Effector CD4-positive, alpha-beta T cell (primary cell): ENCODE measurements around the gene HIVEP3.

Experiments
- DNase-seq: peaks from one replicate; pipeline ENCODE4 v3.0.0-alpha.2; 2020

Gene HIVEP3

DNA sequence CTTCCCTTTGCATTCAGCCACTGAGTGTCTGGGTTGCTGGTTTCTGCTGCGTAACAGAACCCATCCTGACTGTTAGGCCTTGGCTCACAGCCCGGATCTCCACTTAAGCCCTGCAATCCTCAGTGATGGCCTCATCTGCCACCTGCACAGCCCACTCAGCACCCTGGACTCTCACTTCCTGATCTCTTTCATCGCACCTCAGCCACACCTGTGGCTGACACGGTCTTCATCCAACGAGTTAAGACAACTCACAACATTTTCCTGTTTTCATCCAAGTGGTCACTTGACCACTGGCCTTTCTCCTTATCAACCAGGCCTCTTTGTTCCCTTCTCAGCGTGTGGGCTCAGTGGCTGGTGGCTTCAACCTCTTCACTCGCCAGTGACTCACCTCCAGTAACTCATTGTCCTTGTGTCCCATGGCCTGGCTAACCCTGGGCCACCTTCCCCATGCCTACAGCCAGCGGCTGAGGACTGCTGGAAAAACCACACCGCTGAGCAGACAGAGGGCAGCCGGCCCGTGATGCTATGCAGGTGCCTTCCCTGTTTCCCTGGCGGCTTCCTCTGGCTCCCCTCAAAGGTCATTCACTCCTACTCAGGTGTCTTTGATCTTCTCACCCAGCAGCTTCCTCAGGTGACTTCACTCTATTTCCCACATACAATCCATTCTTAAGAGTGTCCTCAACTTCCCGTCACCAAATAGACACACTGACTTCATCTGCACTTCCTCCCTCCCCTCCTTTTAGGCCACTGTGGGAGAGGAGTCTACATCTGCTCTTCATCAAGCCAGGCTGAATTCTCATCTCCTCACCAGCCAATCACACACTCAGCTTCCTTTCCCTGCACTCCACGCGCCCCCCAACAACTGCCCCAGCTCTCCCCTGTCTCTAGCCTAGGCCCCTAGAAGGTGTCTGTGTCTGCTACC is 414.3 kb downstream of the HIVEP3 start:
- DNase-seq = no peak

DNA sequence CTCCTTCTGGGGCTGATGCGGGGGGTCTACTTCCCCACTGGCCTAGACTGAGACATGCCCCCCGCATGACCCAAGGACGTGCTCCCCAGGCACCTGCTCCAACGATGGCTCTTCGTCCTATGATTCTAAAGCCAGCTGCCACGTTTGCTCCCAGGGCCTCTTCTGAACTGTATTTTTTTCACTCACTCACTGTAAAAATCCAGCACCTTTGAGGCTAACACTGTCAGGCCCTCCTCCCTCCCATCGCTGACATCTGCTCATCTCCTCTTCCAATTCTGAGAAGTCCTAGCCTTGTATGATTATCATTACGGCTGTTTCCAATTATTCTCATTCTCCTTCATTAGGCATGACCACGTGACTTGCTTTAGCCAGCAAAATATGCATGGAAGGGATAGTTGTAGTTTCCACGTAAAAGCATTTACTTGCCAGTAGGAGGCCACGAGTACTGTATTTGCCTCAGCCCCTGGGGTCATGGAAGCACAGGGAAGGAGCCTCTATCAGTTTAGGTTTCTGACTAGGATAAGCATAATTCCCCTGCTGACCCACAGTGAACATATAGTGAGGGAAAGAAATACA is 415.1 kb downstream of the HIVEP3 start:
- DNase-seq = no peak

DNA sequence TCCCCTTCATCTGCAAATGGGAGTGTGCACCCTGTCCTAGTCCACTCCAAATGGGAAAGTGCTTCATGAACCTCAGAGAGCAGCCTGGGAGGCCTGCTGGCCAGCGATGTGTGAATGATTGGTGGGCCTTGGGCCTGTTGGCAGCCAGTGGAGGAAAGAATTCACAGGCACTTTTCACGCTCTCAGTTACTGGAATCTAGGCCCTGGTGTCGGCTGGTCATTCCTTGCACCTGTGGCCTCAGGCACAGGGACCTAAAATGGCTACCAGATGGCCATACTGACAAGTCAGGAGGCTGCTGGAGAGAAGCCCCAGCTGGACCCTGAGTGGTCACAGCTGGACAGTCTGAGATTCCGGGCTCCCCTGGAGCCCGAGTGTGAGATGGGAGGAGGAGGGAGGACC is 415.8 kb downstream of the HIVEP3 start:
- DNase-seq = no peak

DNA sequence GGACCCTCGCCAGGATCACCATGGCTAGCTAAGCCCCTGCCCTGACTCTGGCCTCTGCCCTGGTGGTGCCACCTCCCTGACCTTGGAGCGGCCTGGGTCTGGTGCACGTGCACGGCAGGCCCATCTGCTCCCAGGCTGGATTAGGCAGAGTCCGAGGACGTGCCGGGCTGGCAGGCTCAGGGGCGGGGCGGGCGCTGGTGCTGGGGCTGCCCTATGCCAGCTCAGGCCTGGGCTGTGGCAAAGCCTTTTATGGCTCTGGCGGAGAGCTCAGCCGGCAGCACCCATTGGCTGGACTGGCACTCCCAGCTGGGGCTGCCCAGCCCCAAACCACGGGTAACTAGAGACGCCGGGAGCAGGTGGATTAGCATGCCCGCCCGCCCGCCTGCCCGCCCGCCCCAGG is 417.1 kb downstream of the HIVEP3 start:
- DNase-seq = no peak

DNA sequence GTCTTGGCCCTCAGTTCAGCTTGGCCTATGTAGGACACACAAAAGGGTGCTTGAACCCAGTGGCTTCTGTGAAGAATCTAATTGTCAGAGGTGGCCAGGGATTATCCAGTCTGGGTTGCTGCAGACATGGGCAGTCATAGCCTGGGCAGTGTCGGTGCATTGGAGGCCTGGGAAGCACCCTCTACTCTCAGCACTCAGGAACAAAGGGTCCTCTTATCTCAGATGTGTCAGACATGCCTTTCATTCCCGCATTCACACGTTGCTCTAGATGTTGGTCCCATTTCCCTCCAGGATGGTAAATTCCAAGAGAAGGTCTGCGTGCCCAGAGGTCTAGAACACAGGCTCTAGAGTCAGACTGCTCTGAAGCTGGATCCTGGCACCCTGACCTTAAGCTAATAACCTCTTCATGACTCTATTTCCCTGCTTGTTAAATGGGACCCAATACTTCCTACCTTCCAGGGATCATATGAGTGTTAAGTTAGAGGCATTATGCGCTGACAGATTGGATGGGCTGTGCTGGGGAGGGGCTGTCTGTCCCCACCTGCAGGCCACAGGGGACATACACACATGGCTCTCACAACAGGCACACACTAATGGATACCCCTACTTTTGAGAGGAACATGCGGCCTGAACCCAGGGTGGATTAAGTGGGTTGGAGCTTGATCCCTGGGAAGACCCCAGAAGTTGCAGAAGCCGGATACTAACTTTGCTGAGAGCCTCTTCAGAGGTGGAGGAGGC is 417.8 kb downstream of the HIVEP3 start:
- no peak for DNase-seq

DNA sequence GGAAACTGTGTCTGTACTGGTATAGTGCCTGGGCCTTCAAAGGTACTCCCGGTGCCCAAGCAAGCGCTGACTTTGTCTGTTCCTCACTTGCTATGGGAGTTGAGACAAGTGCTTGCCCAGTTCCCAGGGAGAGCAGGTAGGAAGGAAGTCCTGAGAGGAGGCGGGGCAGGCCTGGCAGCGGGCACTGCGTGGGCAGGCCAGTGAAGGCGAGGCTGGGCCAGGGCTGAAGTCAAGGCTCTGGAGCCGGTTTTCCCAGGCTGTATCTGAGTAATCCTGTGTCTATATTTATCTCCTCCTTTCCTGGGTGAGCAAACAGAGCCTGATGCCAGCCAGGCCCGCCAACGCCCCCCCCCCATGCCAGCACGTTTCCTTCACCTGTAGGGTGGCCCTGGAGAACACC is 418.3 kb downstream of the HIVEP3 start:
- no peak for DNase-seq

DNA sequence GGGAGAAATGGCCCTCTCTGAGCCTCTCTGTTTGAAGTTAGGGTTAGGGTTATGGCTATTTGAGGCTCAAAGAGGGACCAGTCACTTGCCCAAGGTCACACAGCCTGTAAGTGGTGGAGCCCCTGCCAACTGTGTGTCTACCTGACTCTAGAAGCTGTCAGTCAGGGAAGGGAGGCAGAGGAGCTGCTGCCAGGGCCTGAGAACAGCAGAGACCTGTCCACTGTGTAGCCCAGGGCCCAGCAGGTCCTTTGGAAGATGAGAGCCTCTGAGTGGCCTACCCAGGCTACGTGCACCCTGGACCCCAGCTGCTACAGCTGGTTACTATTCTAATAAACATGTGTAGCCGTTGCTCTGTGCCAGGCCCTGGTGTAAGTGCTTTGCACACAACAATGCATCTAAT is 419.1 kb downstream of the HIVEP3 start:
- DNase-seq = no peak

DNA sequence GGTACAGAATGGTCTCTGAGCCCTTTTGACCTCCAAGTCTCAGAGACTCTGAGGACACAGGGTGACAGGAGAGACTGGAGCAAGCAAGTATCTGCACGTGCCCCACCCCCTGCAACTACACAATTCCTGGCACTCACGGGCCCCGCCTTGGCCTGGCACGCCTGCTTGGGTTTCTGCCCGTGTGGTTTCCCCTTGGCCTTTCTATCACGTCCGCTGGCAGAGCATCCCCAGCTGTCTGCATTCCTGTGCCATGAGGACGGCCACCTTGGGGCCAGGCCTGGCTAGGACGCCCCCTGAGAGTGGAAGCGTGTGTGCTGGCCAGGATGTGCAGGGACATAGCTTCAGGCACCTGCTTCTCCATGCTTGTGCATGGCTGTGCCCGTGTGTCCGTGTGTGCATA is 419.9 kb downstream of the HIVEP3 start:
- DNase-seq = no peak

DNA sequence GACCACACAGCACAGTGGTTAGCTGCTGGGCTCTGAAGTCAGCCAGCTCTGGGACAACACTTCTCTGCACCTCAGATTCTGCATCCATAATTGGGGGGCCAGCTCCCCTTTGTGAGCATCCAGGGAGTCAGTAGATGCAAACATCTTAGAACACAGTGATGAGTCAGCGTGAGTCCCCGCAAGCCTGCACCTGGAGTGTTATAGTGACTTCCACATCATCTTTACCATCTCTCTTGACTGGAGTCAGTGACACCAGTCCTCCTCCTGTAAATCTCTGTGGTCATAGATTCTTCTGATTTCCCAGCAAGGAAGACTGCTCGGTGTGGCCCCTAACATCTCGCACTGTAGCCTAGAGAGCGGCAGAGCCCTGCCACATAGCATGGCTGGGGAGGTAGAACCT is 420.3 kb downstream of the HIVEP3 start:
- no peak for DNase-seq

DNA sequence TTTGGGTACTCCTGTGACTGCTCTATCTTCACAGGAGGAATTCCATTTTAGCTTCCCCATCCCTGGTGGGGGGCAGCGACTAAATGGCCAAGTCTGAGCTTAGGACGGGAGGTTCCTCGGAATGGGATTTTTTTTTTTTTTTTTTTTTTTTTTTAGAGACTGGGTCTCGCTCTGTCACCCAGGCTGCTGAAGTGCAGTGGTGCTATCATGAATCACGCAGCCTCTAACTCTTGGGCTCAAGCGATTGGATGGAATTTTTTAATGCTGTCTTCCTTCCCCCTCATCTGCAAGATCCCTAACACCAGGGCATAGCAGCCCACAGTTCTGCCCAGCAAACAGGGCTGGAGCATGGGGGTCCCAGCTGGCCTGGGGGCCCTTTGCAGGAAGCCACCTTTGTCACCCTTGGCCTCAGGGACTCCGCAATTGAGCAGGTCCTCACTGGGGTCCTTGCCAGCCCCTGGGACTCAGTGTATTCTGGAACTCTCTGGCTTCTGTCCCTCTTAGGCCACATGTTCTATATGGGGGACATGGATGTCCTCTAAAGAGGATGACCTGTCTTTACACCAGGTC is 421.2 kb downstream of the HIVEP3 start:
- no peak for DNase-seq

DNA sequence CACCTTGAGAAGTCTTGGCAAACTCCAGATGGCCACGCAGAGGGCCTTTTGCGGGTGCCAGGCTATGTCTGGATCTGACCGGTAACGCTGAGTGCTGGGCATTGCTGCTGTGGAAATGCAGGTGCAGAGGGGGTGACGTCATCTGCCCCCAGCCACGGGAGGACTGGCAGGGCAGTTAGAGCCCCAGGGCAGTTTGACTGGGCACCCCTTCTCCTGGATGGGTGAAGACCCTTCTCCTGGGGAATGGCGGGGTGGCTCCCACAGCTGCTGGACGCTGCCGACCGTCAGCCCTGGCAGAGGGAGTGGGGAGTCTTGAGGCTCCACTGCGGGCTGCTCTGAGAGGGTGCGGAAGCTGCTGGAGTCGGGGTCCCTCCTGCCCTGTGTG is 421.7 kb downstream of the HIVEP3 start:
- DNase-seq = no peak

DNA sequence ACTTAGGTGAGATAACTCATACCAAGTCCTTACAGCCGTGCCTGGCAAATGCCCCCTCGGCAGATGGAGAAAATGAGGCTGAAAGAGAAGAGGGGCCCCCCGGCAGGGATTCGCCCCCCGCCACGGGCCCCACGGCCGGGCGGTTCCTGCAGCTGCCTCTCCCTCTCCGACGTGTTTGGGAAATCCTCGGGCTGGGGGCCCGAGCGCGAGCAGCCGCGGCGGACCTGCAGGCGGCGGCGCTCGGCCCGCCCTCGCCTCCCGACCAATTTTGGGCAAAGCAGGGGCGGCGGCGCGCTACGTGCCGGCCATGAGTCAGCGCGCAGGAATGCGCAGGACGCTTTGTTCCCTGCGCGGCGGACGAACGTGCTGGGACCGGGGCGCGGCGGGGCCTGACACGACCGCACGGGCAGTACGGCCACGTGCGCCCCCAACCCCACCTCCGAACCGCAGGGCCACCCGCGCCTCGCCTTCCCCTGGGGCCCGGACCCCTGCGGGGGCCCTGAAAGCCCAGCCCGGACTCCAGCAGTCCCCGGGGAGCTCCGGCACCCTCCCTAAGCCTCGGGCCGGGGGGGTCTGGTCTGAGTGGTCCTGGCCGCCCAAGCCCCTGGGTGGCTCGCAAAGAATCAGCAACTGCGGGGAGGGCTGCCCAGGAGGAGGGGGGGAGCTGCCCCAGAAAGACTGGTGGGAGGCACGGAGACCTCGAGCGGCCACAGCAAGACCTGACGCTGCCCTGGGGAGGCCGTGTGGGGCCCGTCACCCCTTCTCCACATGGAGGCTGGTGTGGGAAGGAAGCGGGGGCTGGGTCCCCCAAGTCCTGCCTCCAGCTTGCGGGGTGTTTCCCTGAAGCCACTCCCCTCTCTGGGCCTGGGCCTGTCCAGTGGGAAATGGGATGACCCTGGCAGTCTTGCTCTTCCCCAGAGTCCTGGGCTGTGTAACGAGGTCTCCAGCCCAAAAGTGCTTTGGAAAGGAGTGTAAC is 422.4 kb downstream of the HIVEP3 start:
- DNase-seq = no peak

DNA sequence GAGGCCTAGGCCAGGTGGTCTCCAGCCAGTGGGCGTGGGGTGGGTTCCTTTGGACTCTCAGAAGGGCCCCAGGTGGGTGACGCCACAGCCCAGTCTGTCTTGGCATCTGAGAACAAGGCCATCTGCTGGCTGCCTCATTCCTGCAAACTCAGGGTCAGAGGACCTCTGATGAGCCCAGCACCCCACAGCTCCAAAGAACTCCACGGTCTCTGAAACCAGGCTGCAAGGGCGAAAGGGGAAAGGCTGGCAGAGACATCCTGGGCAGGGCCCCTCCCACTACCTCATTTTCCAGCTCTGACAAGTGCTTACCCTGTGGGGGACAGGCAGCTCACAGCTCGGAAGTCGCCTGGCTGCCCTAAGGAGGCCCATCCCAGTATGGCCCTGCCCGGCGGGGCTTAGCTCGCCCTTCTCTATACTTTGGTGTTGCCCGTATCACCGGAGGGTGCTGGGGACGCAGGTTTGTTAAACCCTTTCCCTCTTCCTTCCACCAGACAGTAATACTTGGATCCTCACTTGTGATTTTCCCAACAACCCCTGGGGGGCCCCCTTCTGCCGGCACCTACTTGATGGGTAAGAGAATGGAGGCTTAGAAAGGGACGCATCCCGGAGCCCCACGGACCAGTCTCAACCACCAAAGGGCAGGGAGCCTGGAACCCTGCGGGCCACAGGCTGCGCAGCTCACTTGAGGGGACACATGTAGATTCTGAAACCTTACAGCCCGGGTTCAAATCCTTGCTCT is 423.3 kb downstream of the HIVEP3 start:
- no peak for DNase-seq

DNA sequence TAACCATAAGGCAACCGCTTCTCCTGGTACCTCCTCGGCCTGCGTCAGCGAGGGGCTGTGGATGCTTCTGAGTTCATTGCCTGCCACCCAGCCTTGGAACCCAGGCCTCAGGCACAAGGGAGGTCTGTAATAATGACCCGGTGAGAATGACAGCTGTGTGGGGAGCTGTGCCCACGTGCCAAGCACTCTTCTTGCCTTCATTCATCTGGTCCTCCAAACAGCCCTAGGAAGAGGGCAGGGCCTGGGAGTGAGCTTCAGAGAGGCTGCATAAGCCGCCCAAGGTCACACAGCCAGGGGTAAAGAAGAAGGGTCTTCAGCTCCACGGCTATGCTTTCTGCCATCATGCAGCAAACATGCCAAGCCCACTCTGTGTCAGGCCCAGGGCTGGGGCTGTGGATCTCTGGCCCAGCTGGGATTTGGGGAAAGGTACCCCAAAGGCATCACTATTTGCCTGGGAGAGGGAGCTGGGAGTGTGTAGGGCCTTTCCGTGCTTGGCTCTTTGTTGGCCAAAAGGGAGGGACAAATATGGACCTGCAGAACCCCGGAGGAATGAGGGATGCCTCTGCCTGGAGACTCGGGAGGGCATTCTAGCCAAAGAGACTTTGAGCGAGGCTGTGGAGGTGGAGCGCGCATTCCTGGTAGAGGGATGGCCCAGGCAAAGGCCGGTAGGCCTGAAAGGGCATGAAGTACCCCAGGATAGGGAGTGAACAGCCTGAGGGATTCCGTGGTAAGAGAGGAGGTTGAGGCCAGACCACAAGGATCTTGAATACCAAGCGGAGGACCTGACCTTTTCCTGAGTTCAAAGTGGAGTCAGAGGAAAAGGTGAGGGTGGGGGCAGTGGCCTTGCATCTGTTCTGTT is 424.1 kb downstream of the HIVEP3 start:
- no peak for DNase-seq

DNA sequence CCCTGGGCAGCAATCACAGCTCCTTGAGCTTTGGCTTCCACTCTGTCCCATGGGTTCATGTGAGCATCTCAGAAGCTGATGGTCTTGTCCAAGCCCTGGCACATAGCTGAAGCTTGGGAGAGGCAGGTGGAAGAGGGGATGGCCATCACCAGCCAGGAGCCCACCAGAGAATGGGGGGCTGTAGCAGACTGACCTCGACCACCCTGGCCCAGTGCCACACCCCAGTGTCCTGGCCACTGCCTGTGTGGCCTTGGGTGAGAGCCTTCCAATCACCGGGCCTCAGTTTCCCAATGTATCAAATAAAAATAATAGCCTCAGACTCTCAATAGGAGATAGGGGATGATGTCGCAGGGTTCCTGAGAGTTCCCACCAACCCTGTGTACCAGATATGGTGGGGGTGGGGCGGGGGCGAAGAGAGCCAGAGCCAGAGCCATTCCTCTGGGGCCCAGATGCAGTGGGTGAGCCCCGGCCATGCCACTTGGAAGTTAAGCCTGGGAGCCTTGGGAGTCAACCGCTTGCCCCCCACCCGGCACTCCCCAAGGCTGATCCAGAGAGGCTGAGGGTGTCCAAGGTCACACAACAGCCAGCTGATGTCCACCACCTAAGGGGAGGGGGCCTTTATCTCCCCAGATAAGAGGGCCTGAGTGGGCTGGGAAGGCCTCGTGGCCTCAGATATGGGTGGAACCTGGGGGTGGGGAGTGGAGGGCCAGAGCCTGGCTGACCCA is 424.9 kb downstream of the HIVEP3 start:
- no peak for DNase-seq

DNA sequence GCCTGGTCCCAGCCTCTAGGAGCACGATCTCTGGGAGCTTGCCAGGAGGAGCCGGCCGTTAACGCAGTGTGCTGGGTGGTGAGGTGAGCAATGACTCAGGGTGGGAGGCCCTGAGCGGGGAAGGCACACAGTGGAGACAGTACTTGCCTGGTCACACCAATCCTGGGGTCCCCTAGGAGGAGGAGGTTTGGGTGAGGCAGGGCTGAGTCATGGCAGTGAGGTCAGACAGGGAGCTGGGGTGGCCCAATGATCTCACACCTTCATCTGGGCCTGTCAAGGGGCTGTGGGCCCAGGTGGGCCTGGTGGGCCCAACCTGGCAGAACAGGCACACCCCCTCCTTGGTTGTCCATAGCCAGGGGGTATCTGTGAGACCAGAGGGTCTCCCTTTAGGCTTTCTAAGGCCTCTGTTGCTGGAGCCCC is 425.6 kb downstream of the HIVEP3 start:
- no peak for DNase-seq

DNA sequence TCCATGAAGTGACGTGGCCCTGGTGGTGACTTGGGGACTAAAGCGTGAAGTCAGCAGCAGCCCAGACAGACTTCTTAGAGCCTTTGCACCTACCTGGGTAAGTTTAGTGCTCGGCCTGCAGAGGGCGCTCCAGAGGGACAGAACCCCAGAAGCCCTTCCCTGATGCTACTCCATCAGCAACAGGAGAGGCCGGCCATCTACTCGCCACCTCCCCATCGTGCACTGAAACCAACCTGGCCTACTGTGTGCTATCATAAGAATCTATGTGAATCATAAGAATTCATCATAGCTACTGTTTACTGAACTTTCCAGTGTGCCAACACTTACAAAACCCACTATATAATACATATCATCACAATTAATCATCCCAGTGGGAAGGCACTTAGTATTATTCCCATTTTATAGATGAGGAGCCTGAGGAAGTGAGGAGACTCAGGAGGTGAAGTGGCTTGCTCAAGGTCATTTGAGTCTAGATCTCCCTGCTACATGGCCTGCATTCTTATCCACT is 426.3 kb downstream of the HIVEP3 start:
- DNase-seq = no peak

DNA sequence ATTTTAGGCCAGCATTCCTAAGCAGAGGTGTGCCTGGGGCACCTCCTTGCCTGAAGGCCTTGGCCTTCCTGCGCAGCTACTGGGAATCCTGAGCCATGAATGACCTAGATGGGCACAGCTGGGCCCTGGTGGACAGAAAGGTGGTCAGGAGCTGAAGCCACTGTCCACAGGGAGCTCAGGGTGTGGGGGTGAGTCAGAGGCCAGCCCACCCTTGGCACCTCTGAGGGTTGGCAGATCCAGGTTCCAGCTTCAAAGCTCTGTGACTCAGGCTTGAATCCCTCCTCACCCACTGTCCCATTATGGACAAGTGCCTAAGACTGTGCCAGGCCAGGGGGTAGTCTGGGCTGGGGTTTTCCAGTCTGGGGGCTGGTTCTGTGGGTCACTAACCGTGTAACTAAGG is 427.8 kb downstream of the HIVEP3 start:
- no peak for DNase-seq

DNA sequence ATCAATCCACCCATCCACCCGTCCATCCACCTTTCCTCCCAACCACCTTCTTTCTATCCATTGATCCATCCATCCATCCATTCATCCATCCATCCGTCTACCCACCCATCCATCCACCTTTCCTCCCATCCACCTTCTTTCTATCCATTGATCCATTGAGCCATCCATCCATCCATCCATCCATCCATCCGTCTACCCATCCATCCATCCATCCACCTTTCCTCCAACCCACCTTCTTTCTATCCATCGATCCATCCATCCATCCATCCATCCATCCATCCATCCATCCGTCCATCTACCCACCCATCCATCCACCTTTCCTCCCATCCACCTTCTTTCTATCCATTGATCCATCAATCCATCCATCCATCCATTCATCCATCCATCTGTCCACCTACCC is 429.2 kb downstream of the HIVEP3 start:
- no peak for DNase-seq
